Dermis microvascular lymphatic vessel endothelial cell (primary cell): ENCODE data around the gene TACR2. TPM values are rescaled to one million over a fixed set of nuclear protein-coding genes. Genes with fewer than 3 reads are reported as not detected.
A peak's percentile ranks its signal among the peaks of the same experiment; 100 is the strongest.

ENCODE experiments used
- DNase-seq, 2 donors: peaks; one replicate each; pipeline versions ENCODE4 v3.0.0 to v3.0.0-alpha.2; 2010; ENCODE audit warnings: low read depth in 2 of 2
- total RNA-seq: library from RNA; depleted of rRNA; stranded (reverse); fragments of >200 nt; gene quantifications from 2 replicates; pipeline ENCODE4 v1.2.1, GENCODE V29; 2014

Gene TACR2
- total RNA-seq, 1 donor from 2014 or later: under 0.01 TPM

DNA sequence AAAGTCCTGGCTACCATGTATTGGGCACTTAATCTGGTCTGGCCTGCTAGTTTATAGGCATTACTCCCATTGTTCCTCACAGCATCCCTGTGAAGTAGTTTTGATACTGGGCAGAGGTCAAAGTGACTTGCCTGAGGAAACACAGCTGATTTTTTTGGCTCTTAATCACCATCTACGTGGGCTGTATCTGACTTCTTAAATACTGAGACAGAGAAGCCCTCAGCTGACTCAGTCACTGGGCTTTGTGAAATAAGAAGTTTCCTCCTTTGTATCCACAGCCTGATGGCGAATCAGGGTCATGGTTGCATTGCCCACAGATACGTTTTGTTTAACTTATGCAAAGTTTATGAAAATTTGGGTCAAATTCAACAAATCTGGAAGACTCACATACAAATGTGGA lies 13.2 kb downstream of the TACR2 start:
- DNase-seq: peak in 1 of 2 donors; percentile 52

GRCh38 chr10:69403066-69403465 lies 13.7 kb downstream of the TACR2 start:
- no peak for DNase-seq

- no peak for DNase-seq
These were observed 14.3 kb downstream of the TACR2 start for GRCh38 chr10:69402386-69402785.

- no peak for DNase-seq
These were observed 15.3 kb downstream of the TACR2 start for GRCh38 chr10:69401416-69401815.

- DNase-seq: no peak
These were observed 15.8 kb downstream of the TACR2 start for GRCh38 chr10:69400936-69401335.

DNA sequence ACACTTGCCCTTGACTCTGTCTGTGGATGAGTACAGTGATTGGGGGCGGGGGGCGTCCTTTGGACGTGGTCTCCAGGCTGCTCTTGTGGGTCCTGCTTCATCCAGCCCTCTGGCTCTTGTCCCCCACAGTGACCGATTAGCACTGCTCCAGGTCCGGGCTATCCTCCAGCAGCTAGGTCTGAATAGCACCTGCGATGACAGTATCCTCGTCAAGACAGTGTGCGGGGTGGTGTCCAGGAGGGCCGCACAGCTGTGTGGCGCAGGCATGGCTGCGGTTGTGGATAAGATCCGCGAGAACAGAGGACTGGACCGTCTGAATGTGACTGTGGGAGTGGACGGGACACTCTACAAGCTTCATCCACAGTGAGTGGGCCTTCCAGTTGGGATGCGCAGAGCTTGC lies 18.3 kb downstream of the TACR2 start:
- DNase-seq: no peak

GRCh38 chr10:69397972-69398371 lies 18.7 kb downstream of the TACR2 start:
- no peak for DNase-seq

DNA sequence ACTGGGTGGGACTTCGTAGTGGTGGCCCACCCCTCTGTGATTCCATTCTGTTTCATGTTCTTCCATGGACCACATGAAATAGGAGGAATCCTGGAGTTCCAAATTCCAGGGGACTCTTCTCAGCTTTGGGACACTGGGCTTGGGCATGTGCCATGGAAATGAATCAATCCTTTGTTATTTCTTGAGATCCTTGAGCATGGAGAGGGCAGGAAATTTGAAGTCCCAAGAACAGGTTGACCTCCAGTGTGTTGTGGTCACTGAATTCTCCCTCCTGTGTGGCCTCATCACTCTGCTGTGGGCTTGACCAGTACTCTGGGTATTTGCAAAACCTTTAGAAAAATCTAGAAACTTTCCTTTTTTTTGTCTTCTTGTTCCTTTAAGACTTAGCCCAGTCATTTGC lies 22.7 kb downstream of the TACR2 start:
- no peak for DNase-seq

DNA sequence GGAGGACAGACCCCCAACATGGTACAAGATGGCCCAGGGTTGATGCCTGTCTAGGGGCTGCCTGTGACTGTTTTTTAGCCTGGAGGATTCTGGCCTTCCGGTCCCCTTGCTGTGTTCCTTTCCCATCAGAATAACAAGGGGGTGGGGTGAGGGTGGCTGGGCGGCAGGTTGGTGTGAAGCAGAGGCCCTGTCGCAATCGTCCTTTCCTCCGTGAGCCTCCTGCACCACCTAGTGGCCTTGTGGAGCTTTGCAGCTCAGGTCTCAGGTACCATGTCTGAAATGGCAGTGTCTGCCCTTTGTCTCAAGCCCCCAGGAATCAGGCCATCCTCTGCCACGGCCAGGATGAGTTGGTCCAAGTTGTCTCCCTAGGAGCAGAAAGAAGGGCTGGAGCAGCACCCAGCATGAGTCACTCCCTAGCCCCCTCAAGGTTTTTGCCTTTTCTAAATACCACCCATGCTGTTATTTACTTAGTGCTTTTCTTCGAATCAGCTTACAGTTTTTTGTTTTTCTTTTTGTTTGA lies 24.2 kb downstream of the TACR2 start:
- DNase-seq: peak; percentile 68 to 77

DNA sequence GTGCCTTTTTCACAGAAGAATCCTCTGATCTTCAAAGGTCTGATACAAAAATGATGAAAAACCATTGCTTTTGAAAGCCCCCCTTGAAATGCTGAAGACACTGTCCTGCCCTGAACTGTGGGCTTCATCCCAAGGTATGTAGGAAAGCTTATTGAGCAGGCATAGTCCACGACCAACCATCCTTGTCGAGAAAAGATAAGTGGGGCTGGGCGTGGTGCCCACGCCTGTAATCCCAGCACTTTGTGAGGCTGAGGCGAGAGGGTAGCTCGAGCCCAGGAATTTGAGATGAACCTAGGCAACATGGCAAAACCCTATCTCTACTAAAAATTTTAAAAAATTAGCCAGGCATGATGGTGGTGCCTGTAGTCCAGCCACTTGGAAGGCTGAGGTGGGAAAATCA lies 25.6 kb downstream of the TACR2 start:
- DNase-seq: no peak

- DNase-seq: peak in 1 of 2 donors; percentile 15
These were observed 26.8 kb downstream of the TACR2 start for GRCh38 chr10:69389827-69390490.

- DNase-seq: no peak
These were observed 28.2 kb downstream of the TACR2 start for GRCh38 chr10:69388488-69388887.

- DNase-seq: no peak
These were observed 29.2 kb downstream of the TACR2 start for GRCh38 chr10:69387500-69387899.

GRCh38 chr10:69385454-69386350 lies 31.0 kb downstream of the TACR2 start:
- DNase-seq: no peak

- DNase-seq: no peak
These were observed 32.4 kb downstream of the TACR2 start for GRCh38 chr10:69384320-69384719.

GRCh38 chr10:69383558-69383957 lies 33.2 kb downstream of the TACR2 start:
- DNase-seq: no peak

GRCh38 chr10:69382382-69383117 lies 34.2 kb downstream of the TACR2 start:
- DNase-seq: no peak

- no peak for DNase-seq
These were observed 36.9 kb downstream of the TACR2 start for GRCh38 chr10:69379800-69380199.

- peak in 1 of 2 donors; percentile 93 for DNase-seq
These were observed 38.8 kb downstream of the TACR2 start for GRCh38 chr10:69377933-69378332.

- DNase-seq: peak in 1 of 2 donors; percentile 29
These were observed 39.5 kb downstream of the TACR2 start for GRCh38 chr10:69377191-69377590.

GRCh38 chr10:69376662-69377061 lies 40.1 kb downstream of the TACR2 start:
- no peak for DNase-seq
